ENCODE measurements around the gene CIAO3. TPM values are rescaled to one million over a fixed set of nuclear protein-coding genes. Genes with fewer than 3 reads are reported as not detected.
A peak's percentile ranks its signal among the peaks of the same experiment; 100 is the strongest.

Gene CIAO3
- total RNA-seq, 1 experiment from 2014 or later = 31.1 TPM

DNA sequence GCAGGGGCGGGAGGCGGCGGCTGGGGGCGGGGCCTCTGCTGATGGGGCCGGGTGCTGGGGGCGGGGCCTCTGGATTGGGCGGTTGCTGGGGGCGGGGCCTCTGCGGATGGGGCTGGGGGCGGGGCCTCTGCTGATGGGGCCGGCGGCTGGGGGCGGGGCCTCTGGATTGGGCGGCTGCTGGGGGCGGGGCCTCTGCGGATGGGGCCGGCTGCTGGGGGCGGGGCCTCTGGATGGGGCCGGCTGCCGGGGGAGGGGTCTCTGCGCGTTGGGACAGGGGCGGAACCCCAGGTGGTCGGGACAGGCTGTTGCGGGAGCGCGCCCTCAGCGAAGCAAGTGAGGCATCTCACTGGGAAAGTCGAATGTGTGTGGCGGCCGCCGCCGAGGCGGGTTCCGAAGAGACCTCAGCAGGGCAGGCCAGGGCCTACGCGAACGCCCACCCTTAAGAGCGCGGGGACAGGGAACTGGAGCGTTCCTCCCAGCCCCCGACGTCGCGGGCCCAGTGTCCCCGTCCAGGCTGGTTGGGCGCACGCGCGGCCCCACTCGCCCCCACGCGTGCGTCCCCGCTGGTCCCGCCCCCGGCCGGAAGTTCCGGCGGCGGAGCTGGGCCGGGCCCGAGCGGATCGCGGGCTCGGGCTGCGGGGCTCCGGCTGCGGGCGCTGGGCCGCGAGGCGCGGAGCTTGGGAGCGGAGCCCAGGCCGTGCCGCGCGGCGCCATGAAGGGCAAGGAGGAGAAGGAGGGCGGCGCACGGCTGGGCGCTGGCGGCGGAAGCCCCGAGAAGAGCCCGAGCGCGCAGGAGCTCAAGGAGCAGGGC is 60.8 kb downstream of the CIAO3 start, which contains the start of gene STUB1:
Gene STUB1 (plus strand): TSS at position 597 of the 811 bp plus-strand sequence. CDS start 116 bp downstream, at position 713.
- Mint-ChIP-seq H3K4me3 (ENCODE audit: unreplicated experiment) (peak within 1 kb of the TSS; percentile 76), H3K36me3 (ENCODE audit: insufficient read depth, unreplicated experiment) (peaks cover 56% of the 10 kb centered on the region), H3K27me3 (ENCODE audit: insufficient read depth, unreplicated experiment) (no peaks in the 10 kb centered on the region), H3K27ac (ENCODE audit: low read depth, unreplicated experiment) (no peak within 1 kb of the TSS), H3K9me3 (ENCODE audit: unreplicated experiment) (no peaks in the 10 kb centered on the region), H3K4me1 (ENCODE audit: insufficient read depth, unreplicated experiment) (no peaks in the 10 kb centered on the region)
- TF ChIP-seq, protein P1, sequence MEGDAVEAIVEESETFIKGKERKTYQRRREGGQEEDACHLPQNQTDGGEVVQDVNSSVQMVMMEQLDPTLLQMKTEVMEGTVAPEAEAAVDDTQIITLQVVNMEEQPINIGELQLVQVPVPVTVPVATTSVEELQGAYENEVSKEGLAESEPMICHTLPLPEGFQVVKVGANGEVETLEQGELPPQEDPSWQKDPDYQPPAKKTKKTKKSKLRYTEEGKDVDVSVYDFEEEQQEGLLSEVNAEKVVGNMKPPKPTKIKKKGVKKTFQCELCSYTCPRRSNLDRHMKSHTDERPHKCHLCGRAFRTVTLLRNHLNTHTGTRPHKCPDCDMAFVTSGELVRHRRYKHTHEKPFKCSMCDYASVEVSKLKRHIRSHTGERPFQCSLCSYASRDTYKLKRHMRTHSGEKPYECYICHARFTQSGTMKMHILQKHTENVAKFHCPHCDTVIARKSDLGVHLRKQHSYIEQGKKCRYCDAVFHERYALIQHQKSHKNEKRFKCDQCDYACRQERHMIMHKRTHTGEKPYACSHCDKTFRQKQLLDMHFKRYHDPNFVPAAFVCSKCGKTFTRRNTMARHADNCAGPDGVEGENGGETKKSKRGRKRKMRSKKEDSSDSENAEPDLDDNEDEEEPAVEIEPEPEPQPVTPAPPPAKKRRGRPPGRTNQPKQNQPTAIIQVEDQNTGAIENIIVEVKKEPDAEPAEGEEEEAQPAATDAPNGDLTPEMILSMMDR (IDR thresholded peaks at IDR 0.05; ENCODE audit: unreplicated experiment) = no peak
- intact Hi-C loops (cut with micrococcal nuclease) = no loop called here
- POLR2A ChIA-PET = interaction anchor here (0.7 to 3.9 kb wide), 19 partner anchors 10 to 747 kb away, joined by 3 to 32 read pairs (median 6); partner anchors contain the start of genes CAPN15, CCDC78, FBXL16 and HAGHL
- CTCF ChIA-PET = interaction anchor here (1.0 kb wide), 1 partner anchor 257 kb away, joined by 4 read pairs; no protein-coding TSS in a partner anchor
- no TSS peak for BruUV-seq (replicated peaks)
- DNase-seq (ENCODE audit: unreplicated experiment) = peak; percentile 81

Small RNAs within 50 kb of the gene (microRNA-seq; reads per million reads assigned to microRNA genes)
- gene MIR662 = not detected

Other genes starting within 250 kb of the CIAO3 start
- 68.2 and 81.1 TPM in 2 replicates for gene CAPN15, start 213.3 kb downstream of the CIAO3 start, total RNA-seq (2022)
- gene PRR35, start 180.6 kb downstream of the CIAO3 start, total RNA-seq (2022) = not detected in 2 replicates
- not detected in 2 replicates for gene NHLRC4, start 174.0 kb downstream of the CIAO3 start, total RNA-seq (2022)
- gene PIGQ, start 171.0 kb downstream of the CIAO3 start, total RNA-seq (2022) = 45.6 and 47.4 TPM in 2 replicates
- gene RAB40C, start 150.9 kb downstream of the CIAO3 start, total RNA-seq (2022) = 17.1 and 17.7 TPM in 2 replicates
- gene WFIKKN1, start 110.0 kb downstream of the CIAO3 start, total RNA-seq (2022) = 0.14 and 0.17 TPM in 2 replicates
- 104 and 106 TPM in 2 replicates for gene METTL26, start 104.7 kb downstream of the CIAO3 start, total RNA-seq (2022)
- 43.6 and 44.6 TPM in 2 replicates for gene MCRIP2, start 99.2 kb downstream of the CIAO3 start, total RNA-seq (2022)
- 40.4 and 47.9 TPM in 2 replicates for gene WDR90, start 91.6 kb downstream of the CIAO3 start, total RNA-seq (2022)
- gene RHOT2, start 72.9 kb downstream of the CIAO3 start, total RNA-seq (2022) = 110 and 118 TPM in 2 replicates
- 3.0 and 4.5 TPM in 2 replicates for gene RHBDL1, start 65.3 kb downstream of the CIAO3 start, total RNA-seq (2022)
- gene STUB1, start 60.6 kb downstream of the CIAO3 start, total RNA-seq (2022) = 99.3 and 124 TPM in 2 replicates
- 23.6 and 33.4 TPM in 2 replicates for gene JMJD8, start 56.7 kb downstream of the CIAO3 start, total RNA-seq (2022)
- gene WDR24, start 50.6 kb downstream of the CIAO3 start, total RNA-seq (2022) = 12.2 and 13.9 TPM in 2 replicates
- gene FBXL16, start 35.2 kb downstream of the CIAO3 start, total RNA-seq (2022) = 40.5 and 48.2 TPM in 2 replicates
- gene METRN, start 25.9 kb downstream of the CIAO3 start, total RNA-seq (2022) = 56.3 and 69.5 TPM in 2 replicates
- 54.7 and 55.8 TPM in 2 replicates for gene ANTKMT, start 19.9 kb downstream of the CIAO3 start, total RNA-seq (2022)
- 4.6 and 6.0 TPM in 2 replicates for gene CCDC78, start 14.6 kb downstream of the CIAO3 start, total RNA-seq (2022)
- gene HAGHL, start 13.9 kb downstream of the CIAO3 start, total RNA-seq (2022) = 20.1 and 24.5 TPM in 2 replicates
- 18.1 and 25.2 TPM in 2 replicates for gene MSLN, start 19.7 kb upstream of the CIAO3 start, total RNA-seq (2022)
- 19.8 and 24.9 TPM in 2 replicates for gene RPUSD1, start 47.4 kb upstream of the CIAO3 start, total RNA-seq (2022)
- gene CHTF18, start 47.6 kb upstream of the CIAO3 start, total RNA-seq (2022) = 22.7 and 30.9 TPM in 2 replicates
- not detected in 2 replicates for gene GNG13, start 59.7 kb upstream of the CIAO3 start, total RNA-seq (2022)
- gene LMF1, start 230.0 kb upstream of the CIAO3 start, total RNA-seq (2022) = 9.9 and 11.2 TPM in 2 replicates
- not detected in 2 replicates for gene SOX8, start 240.8 kb upstream of the CIAO3 start, total RNA-seq (2022)

Measured in MCF 10A (cell line).